ENCODE measurements around the gene CUX1.

GRCh38 chr7:102044984-102045673, 227.7 kb downstream of the CUX1 start:
- TF ChIP-seq CTCF (IDR thresholded peaks at IDR 0.05; ENCODE audit: insufficient read depth, low read depth, low read length) (no peak), EZH2 (IDR thresholded peaks at IDR 0.05; ENCODE audit: insufficient read depth, low read length) (no peak)

All from astrocyte (in vitro differentiated cells and primary cell).